ENCODE results near the gene SYT2.
A peak's percentile ranks its signal among the peaks of the same experiment; 100 is the strongest.

The SYT2 gene

GRCh38 chr1:202571719-202572339 lies 138.4 kb downstream of the SYT2 start:
- no peak overlapping the region for H3K4me3 ChIP-seq (ENCODE audit: control insufficient read depth, low read depth, low read length)
- peak; percentile 91 for TF ChIP-seq CTCF (conservative IDR thresholded peaks at IDR 0.05; ENCODE audit: control insufficient read depth, insufficient read depth, low read depth, low read length)
- peak; percentile 61 for DNase-seq (ENCODE audit: low read depth)

GRCh38 chr1:202569393-202570322 lies 140.6 kb downstream of the SYT2 start:
- no peak overlapping the region for H3K4me3 ChIP-seq (ENCODE audit: control insufficient read depth, low read depth, low read length)
- no peak for TF ChIP-seq CTCF (conservative IDR thresholded peaks at IDR 0.05; ENCODE audit: control insufficient read depth, insufficient read depth, low read depth, low read length)

GRCh38 chr1:202568826-202569225 lies 141.4 kb downstream of the SYT2 start:
- DNase-seq (ENCODE audit: low read depth), result peak; percentile 39
- no peak for TF ChIP-seq CTCF (conservative IDR thresholded peaks at IDR 0.05; ENCODE audit: control insufficient read depth, insufficient read depth, low read depth, low read length)
- H3K4me3 ChIP-seq (ENCODE audit: control insufficient read depth, low read depth, low read length), result no peak overlapping the region

More at GRCh38 chr1:202569393-202570322, 140.6 kb downstream of the SYT2 start:
- DNase-seq (ENCODE audit: low read depth), result no peak

GRCh38 chr1:202568410-202568809 lies 141.8 kb downstream of the SYT2 start:
- no peak for DNase-seq (ENCODE audit: low read depth)
- no peak overlapping the region for H3K4me3 ChIP-seq (ENCODE audit: control insufficient read depth, low read depth, low read length)
- TF ChIP-seq CTCF (conservative IDR thresholded peaks at IDR 0.05; ENCODE audit: control insufficient read depth, insufficient read depth, low read depth, low read length), result no peak

- H3K4me3 ChIP-seq (ENCODE audit: control insufficient read depth, low read depth, low read length), result no peak overlapping the region
- TF ChIP-seq CTCF (conservative IDR thresholded peaks at IDR 0.05; ENCODE audit: control insufficient read depth, insufficient read depth, low read depth, low read length), result no peak
- no peak for DNase-seq (ENCODE audit: low read depth)
These were observed 142.5 kb downstream of the SYT2 start for GRCh38 chr1:202567738-202568137.

- H3K4me3 ChIP-seq (ENCODE audit: control insufficient read depth, low read depth, low read length), result no peak overlapping the region
- no peak for DNase-seq (ENCODE audit: low read depth)
- no peak for TF ChIP-seq CTCF (conservative IDR thresholded peaks at IDR 0.05; ENCODE audit: control insufficient read depth, insufficient read depth, low read depth, low read length)
These were observed 144.2 kb downstream of the SYT2 start for GRCh38 chr1:202565890-202566602.

All from fibroblast of mammary gland (primary cell).